Measurements from ENCODE around the gene TBXA2R.
A peak's percentile ranks its signal among the peaks of the same experiment; 100 is the strongest.

TBXA2R gene

GRCh38 chr19:3551792-3552095 is 54.9 kb downstream of the TBXA2R start:
- peaks cover 19% of the 10 kb centered on the region for H3K4me1 Mint-ChIP-seq
- H3K36me3 Mint-ChIP-seq (ENCODE audit: low read depth) = no peaks in the 10 kb centered on the region
- no peaks in the 10 kb centered on the region for H3K27me3 Mint-ChIP-seq (ENCODE audit: low read depth)

GRCh38 chr19:3550947-3551791 is 55.5 kb downstream of the TBXA2R start:
- H3K27ac Mint-ChIP-seq = no peak overlapping the region
- no peaks in the 10 kb centered on the region for H3K9me3 Mint-ChIP-seq
- TF ChIP-seq CTCF (IDR thresholded peaks at IDR 0.05; ENCODE audit: unreplicated experiment in 3 of 3) = no peak
- no peak overlapping the region for H3K4me3 Mint-ChIP-seq
- no peaks in the 10 kb centered on the region for H3K27me3 Mint-ChIP-seq (ENCODE audit: low read depth)
- peaks cover 13% of the 10 kb centered on the region for H3K4me1 Mint-ChIP-seq
- no peaks in the 10 kb centered on the region for H3K36me3 Mint-ChIP-seq (ENCODE audit: low read depth)

More at GRCh38 chr19:3551792-3552095, 54.9 kb downstream of the TBXA2R start:
- no peak for TF ChIP-seq CTCF (IDR thresholded peaks at IDR 0.05; ENCODE audit: unreplicated experiment in 3 of 3)
- no peak overlapping the region for H3K27ac Mint-ChIP-seq
- no peak overlapping the region for H3K4me3 Mint-ChIP-seq
- no peaks in the 10 kb centered on the region for H3K9me3 Mint-ChIP-seq

- TF ChIP-seq CTCF (IDR thresholded peaks at IDR 0.05; ENCODE audit: unreplicated experiment in 3 of 3) = no peak
- no peak overlapping the region for H3K27ac Mint-ChIP-seq
- H3K36me3 Mint-ChIP-seq (ENCODE audit: low read depth) = peaks cover 5% of the 10 kb centered on the region
- H3K27me3 Mint-ChIP-seq (ENCODE audit: low read depth) = no peaks in the 10 kb centered on the region
- peaks cover 5% of the 10 kb centered on the region for H3K4me1 Mint-ChIP-seq
- no peak overlapping the region for H3K4me3 Mint-ChIP-seq
- H3K9me3 Mint-ChIP-seq = no peaks in the 10 kb centered on the region
Measured at GRCh38 chr19:3549816-3550215, 56.9 kb downstream of the TBXA2R start.

GRCh38 chr19:3548606-3549005 is 58.1 kb downstream of the TBXA2R start:
- H3K9me3 Mint-ChIP-seq = no peaks in the 10 kb centered on the region
- H3K4me1 Mint-ChIP-seq = no peaks in the 10 kb centered on the region
- peaks cover 5% of the 10 kb centered on the region for H3K36me3 Mint-ChIP-seq (ENCODE audit: low read depth)
- H3K4me3 Mint-ChIP-seq = no peak overlapping the region
- no peaks in the 10 kb centered on the region for H3K27me3 Mint-ChIP-seq (ENCODE audit: low read depth)
- TF ChIP-seq CTCF (IDR thresholded peaks at IDR 0.05; ENCODE audit: unreplicated experiment in 3 of 3) = no peak
- H3K27ac Mint-ChIP-seq = no peak overlapping the region

GRCh38 chr19:3547767-3548282 is 58.9 kb downstream of the TBXA2R start:
- no peaks in the 10 kb centered on the region for H3K9me3 Mint-ChIP-seq
- H3K4me1 Mint-ChIP-seq = no peaks in the 10 kb centered on the region
- peak in 1 of 3 experiments; percentile 1 for TF ChIP-seq CTCF (IDR thresholded peaks at IDR 0.05; ENCODE audit: unreplicated experiment in 3 of 3)
- no peak overlapping the region for H3K27ac Mint-ChIP-seq
- no peaks in the 10 kb centered on the region for H3K27me3 Mint-ChIP-seq (ENCODE audit: low read depth)
- H3K36me3 Mint-ChIP-seq (ENCODE audit: low read depth) = peaks cover 5% of the 10 kb centered on the region
- H3K4me3 Mint-ChIP-seq = no peak overlapping the region

GRCh38 chr19:3547301-3547731 is 59.4 kb downstream of the TBXA2R start:
- Mint-ChIP-seq H3K4me1 (no peaks in the 10 kb centered on the region), H3K27me3 (ENCODE audit: low read depth) (no peaks in the 10 kb centered on the region), H3K36me3 (ENCODE audit: low read depth) (peaks cover 5% of the 10 kb centered on the region), H3K9me3 (no peaks in the 10 kb centered on the region), H3K27ac (no peak overlapping the region), H3K4me3 (no peak overlapping the region)
- TF ChIP-seq CTCF (IDR thresholded peaks at IDR 0.05; ENCODE audit: unreplicated experiment in 3 of 3) = peak; percentile 11 to 39 (median 25)

All from nephron (organoid).